CD4-positive, alpha-beta T cell treated with Interleukin-4 for 1 hour (primary cell): ENCODE data around the gene FKBP1B.
A peak's percentile ranks its signal among the peaks of the same experiment; 100 is the strongest.
"Not testable (repeated sequence)": the region's sequence is repeated elsewhere in the genome, so short reads cannot be mapped to it uniquely, and the experiment has no call there.

Experiments used
- DNase-seq, 2 donors: peaks; one replicate each; pipeline ENCODE4 v3.0.0-alpha.2; 2020 to 2022

Gene FKBP1B

DNA sequence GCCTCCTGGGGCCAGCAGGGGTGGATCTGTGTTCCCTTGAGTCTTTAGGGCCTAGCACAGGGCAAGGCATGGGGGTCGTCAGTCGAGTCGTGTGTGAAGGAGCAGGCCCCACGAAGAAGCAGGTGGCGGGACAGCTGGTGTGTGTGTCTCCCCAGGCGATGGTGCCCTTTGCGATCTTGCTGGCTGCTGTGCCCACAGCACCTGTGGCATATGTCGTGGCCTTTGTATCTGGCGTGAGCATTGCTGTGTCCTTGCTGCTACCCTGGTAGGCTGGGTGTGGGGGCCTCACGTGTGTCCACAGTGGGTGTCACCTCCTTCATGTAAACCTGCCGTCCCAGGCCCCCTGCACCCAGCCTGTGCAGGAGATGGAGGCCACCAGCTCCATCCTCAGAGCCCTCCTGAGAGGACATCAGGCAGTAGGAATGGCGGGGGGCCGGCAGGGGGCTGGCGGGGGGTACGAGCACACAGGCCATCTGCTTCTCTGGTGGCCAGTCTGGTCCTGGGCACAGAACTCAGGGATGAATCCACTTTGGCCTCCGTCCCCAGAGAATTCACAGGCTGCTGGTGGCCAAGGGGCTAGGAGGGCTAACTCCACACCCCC lies 26.5 kb upstream of the FKBP1B start:
- no peak for DNase-seq

GRCh38 chr2:24024018-24024417 lies 25.5 kb upstream of the FKBP1B start:
- no peak for DNase-seq

- no peak for DNase-seq
Measured at GRCh38 chr2:24024996-24025663, 24.4 kb upstream of the FKBP1B start.

DNA sequence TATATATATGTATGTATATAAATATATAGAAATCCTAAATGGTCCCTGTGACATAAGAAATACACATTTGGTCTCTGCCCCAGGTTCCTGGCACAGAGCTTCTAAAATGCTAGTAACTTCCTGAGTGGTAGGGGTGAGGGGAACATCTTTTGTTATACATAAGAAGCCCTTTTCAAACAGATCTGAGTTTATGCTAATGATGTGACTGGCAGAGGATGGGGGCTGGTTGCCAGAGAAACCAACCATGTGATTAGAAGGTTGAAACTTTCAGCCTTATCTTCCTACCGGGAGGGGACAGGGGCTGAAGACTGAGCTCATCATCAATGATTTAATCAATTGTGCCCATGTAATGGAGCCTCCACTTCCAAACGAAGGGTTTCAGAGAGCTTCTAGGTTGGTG lies 23.3 kb upstream of the FKBP1B start:
- no peak for DNase-seq

- DNase-seq, result no peak
Measured at GRCh38 chr2:24038786-24039499, 10.6 kb upstream of the FKBP1B start.

GRCh38 chr2:24040511-24040910 lies 9.0 kb upstream of the FKBP1B start:
- no peak for DNase-seq

DNA sequence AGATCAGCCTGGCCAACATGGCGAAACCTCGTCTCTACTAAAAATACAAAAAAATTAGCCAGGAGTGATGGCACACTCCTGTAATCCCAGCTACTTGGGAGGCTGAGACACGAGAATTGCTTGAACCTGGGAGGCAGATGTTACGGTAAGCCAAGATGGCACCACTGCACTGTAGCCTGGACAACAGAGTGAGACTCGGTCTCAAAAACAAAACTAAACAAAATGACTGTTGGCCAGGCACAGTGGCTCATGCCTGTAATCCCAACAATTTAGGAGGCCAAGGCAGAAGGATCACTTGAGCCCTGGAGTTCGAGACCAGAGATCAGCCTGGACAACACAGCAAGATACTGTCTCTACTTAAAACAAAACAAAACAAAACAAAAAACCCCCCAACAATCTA lies 6.4 kb upstream of the FKBP1B start:
- DNase-seq, result not testable (repeated sequence)

GRCh38 chr2:24045511-24046508 lies 3.7 kb upstream of the FKBP1B start:
- DNase-seq, result no peak

DNA sequence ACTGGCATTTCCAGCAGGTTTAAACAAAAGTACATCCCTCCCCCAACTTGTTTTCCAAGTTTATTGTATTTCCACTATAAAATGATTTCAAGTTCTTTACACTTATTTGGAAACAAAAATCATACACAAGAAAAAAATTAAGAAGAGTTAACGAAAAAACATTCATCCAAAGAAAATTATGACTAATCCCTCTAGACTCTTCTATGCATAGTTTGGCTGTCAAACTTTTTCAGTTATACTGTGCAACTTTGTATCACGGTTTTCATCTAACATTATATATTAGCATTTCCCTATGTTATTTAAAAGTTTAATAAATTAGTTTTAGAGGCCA lies 3.0 kb upstream of the FKBP1B start:
- DNase-seq, result no peak

- peak; percentile 96 for DNase-seq
Measured at GRCh38 chr2:24046930-24047702, 2.4 kb upstream of the FKBP1B start, which contains the start of gene WDCP. Gene WDCP, minus strand, starts transcription at chr2:24047391. Its CDS starts 7,897 bp downstream, at chr2:24039494.

DNA sequence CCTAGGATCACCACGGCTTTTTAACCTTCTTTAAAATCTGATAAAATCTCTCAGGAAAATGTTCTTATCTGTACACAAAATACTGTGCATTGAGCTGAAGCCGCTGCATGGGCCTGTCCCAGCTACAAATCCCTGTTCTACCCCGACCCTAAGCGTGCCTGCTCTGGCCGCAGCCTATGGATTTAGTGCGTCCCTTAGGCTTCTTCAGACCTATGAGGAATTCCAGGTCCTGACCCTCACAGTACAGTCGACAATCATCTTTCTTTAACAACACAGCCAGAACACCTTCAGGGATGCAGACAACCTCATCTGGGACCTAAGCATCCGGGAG lies 1.9 kb upstream of the FKBP1B start:
- DNase-seq, result no peak

- DNase-seq, result no peak
Measured at GRCh38 chr2:24048769-24049484, 614 bp upstream of the FKBP1B start.

DNA sequence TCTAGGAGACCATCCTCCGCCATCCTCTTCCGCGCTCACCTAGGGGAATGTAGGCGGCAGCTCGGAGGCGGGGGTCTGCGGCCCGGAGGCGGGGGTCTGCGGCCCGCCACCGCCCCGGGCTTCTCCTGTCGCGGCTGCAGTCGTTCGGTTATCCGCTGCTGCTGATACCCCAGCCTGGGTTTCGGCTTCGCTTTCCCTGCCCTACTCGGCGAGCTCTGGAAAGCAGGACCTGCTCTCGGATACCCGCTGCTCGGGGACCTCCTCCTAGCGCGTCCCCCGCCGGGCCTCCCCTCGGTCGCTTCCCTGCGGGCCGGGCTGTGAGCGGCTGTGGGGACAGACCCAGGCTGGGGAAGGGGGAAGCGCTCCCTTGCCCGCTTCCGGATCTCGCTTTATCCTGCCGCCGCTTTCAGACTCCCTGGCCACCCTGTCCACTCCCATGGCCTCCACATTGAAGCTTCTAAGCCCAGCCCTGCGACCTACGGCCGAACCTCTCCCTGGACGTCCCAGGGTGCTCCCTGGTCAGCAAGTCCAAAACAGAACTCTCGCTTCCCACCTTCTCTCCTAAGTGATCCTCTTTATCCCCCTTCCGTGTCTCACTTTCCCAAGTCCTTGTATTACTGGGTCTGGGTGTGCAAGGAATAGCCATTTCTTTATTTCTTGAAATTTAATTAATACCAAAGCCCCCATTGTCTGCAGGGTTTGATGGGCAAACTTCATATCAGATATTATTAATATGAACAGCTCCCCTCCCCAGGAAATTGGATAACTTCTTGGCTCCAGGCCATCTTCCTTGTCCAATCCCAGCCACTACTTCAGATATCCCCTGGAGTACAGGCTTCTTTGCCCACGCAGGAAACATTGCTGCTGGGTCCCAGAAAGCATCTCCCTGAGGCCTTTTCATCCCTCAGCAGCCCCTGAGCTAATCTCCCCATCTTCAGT lies 769 bp downstream of the FKBP1B start:
- no peak for DNase-seq

GRCh38 chr2:24051833-24052232 lies 2.3 kb downstream of the FKBP1B start:
- no peak for DNase-seq

DNA sequence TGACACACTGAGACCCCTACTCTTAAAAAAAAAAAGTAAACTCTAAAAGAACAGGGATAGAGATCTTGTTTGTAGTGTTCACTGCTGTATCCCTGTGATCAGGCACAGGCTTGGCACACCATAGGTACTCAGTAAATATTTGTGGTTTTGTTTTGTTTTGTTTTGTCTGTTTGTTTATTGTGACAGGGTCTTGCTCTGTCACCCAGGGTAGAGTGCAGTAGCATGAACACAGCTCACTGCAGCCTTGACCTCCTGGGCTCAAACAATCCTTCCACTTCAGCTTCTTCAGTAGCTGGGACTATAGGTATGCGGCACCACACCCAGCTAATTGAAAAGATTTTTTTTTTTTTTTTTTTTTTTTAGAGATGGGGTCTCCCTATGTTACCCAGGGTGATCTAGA lies 3.4 kb downstream of the FKBP1B start:
- DNase-seq, result no peak

GRCh38 chr2:24054366-24055010 lies 4.9 kb downstream of the FKBP1B start:
- DNase-seq, result no peak

DNA sequence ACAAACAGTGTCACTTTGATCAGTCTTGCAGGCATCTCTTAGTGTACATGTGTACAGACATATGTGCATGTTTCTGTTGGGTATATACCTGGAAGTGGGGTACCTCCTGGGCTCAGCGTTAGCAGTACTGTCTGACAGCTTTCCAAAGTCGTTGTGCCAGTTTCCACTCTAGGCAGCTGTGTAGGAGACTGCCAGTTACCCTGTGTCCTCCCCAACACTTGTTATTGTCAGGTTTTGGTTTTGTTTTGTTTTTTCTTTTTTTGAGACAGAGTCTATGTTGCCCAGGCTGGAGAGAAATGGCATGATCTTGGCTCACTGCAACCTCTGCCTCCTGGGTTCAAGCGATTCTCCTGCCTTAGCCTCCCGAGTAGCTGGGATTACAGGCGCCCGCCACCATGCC lies 6.2 kb downstream of the FKBP1B start:
- no peak for DNase-seq

- DNase-seq, result no peak
Measured at GRCh38 chr2:24058564-24059271, 9.2 kb downstream of the FKBP1B start.

DNA sequence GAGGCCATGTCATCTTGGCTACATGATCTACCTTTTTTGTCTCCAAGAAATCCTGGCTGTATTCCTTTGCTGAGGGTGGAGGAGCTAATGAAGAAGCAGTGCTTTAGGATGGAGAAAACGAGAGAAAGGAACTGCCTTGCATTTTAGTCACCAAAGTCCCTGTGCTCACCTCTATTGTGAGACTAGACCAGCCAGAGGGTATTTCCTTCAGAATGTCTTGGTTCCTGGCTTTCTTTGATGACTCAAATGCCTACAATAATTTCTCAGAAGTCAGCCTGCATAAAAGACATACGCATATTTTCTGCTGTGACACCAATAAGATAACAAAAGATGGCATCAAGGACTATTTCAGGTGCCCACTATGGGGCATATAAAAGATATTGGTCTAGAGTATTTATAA lies 15.8 kb downstream of the FKBP1B start:
- no peak for DNase-seq
